ENCODE data around the gene ZNF124.
"Not testable (repeated sequence)": the region's sequence is repeated elsewhere in the genome, so short reads cannot be mapped to it uniquely, and the experiment has no call there.

The ZNF124 gene

GRCh38 chr1:247171875-247172563 lies at the start of gene ZNF124:
TSS of gene ZNF124 (minus strand) at chr1:247172020. CDS start at chr1:247171877, 143 bp downstream.
- not testable (repeated sequence) for DNase-seq (ENCODE audit: low read depth in 2 of 2)

GRCh38 chr1:247220280-247220679 lies 48.5 kb upstream of the ZNF124 start:
- DNase-seq (ENCODE audit: low read depth in 2 of 2): not testable (repeated sequence)

- no peak for DNase-seq (ENCODE audit: low read depth in 2 of 2)
Measured at GRCh38 chr1:247218121-247218651, 46.4 kb upstream of the ZNF124 start.

- DNase-seq (ENCODE audit: low read depth in 2 of 2): no peak
Measured at GRCh38 chr1:247216261-247216660, 44.4 kb upstream of the ZNF124 start.

- no peak for DNase-seq (ENCODE audit: low read depth in 2 of 2)
Measured at GRCh38 chr1:247212627-247213617, 41.1 kb upstream of the ZNF124 start.

- no peak for DNase-seq (ENCODE audit: low read depth in 2 of 2)
Measured at GRCh38 chr1:247212012-247212411, 40.2 kb upstream of the ZNF124 start.

- no peak for DNase-seq (ENCODE audit: low read depth in 2 of 2)
Measured at GRCh38 chr1:247211339-247211738, 39.5 kb upstream of the ZNF124 start.

- DNase-seq (ENCODE audit: low read depth in 2 of 2): peak; percentile 84 to 95
Measured at GRCh38 chr1:247210376-247211117, 38.7 kb upstream of the ZNF124 start.

GRCh38 chr1:247210062-247210375 lies 38.2 kb upstream of the ZNF124 start:
- DNase-seq (ENCODE audit: low read depth in 2 of 2): no peak

- DNase-seq (ENCODE audit: low read depth in 2 of 2): no peak
Measured at GRCh38 chr1:247209396-247209795, 37.6 kb upstream of the ZNF124 start.

GRCh38 chr1:247204177-247204647 lies 32.4 kb upstream of the ZNF124 start:
- DNase-seq (ENCODE audit: low read depth in 2 of 2): no peak

- DNase-seq (ENCODE audit: low read depth in 2 of 2): no peak
Measured at GRCh38 chr1:247198781-247199180, 27.0 kb upstream of the ZNF124 start.

GRCh38 chr1:247193958-247194357 lies 22.1 kb upstream of the ZNF124 start:
- no peak for DNase-seq (ENCODE audit: low read depth in 2 of 2)

- DNase-seq (ENCODE audit: low read depth in 2 of 2): no peak
Measured at GRCh38 chr1:247189981-247190798, 18.4 kb upstream of the ZNF124 start.

- no peak for DNase-seq (ENCODE audit: low read depth in 2 of 2)
Measured at GRCh38 chr1:247185667-247186066, 13.8 kb upstream of the ZNF124 start.

GRCh38 chr1:247184254-247184653 lies 12.4 kb upstream of the ZNF124 start:
- DNase-seq (ENCODE audit: low read depth in 2 of 2): no peak

GRCh38 chr1:247182994-247183393 lies 11.2 kb upstream of the ZNF124 start:
- DNase-seq (ENCODE audit: low read depth in 2 of 2): no peak

- DNase-seq (ENCODE audit: low read depth in 2 of 2): no peak
Measured at GRCh38 chr1:247180581-247180980, 8.8 kb upstream of the ZNF124 start.

GRCh38 chr1:247177755-247178154 lies 5.9 kb upstream of the ZNF124 start:
- DNase-seq (ENCODE audit: low read depth in 2 of 2): no peak

- DNase-seq (ENCODE audit: low read depth in 2 of 2): no peak
Measured at GRCh38 chr1:247175458-247175857, 3.6 kb upstream of the ZNF124 start.

- DNase-seq (ENCODE audit: low read depth in 2 of 2): no peak
Measured at GRCh38 chr1:247173431-247173830, 1.6 kb upstream of the ZNF124 start.
